ENCODE results near the gene CYB5D1. TPM values are rescaled to one million over a fixed set of nuclear protein-coding genes. Genes with fewer than 3 reads are reported as not detected.

Gene CYB5D1
- total and polyA plus RNA-seq, 8 donors = 4.9 to 10.5 (median 8.3) TPM

DNA sequence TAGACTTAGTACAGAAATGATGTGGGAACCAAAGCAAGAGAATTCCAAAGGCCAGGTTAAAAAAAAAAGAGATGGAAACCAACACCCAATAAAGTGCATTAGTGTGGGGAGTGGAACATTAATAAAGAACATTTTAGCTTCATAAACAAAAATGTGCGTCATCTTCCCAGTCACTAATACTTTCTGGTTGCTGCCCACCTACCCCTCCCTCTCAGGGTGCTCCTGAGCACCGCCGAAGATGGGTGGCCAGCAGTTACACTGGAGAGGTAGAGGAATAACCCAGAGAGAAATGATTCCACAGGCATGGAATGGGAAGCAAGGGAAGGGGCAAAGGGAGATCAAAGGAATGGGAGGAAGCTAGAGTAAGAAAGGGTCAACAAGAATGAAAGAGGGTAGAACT is 24.8 kb downstream of the CYB5D1 start:
- Histone ChIP-seq H3K9me3 (no peaks in the 10 kb centered on the region), H3K27ac (peak overlapping the region in 2 of 4 donors; percentile 94 to 97), H3K27me3 (no peaks in the 10 kb centered on the region), H3K4me1 (peaks cover 4 to 14% (median 5%) of the 10 kb centered on the region in 3 donors), H3K4me3 (no peak overlapping the region), H3K36me3 (peaks cover 0 to 8% (median 0%) of the 10 kb centered on the region in 3 donors)
- no peak for FAIRE-seq
- DNase-seq = no peak
- 77 to 80% methylated on average over 3 of the region's 3 CpGs for WGBS, 2 donors
- TF ChIP-seq CTCF (IDR thresholded peaks at IDR 0.05) = no peak
- ATAC-seq = no peak
- intact Hi-C loops (cut with DNase I) = no loop called here

DNA sequence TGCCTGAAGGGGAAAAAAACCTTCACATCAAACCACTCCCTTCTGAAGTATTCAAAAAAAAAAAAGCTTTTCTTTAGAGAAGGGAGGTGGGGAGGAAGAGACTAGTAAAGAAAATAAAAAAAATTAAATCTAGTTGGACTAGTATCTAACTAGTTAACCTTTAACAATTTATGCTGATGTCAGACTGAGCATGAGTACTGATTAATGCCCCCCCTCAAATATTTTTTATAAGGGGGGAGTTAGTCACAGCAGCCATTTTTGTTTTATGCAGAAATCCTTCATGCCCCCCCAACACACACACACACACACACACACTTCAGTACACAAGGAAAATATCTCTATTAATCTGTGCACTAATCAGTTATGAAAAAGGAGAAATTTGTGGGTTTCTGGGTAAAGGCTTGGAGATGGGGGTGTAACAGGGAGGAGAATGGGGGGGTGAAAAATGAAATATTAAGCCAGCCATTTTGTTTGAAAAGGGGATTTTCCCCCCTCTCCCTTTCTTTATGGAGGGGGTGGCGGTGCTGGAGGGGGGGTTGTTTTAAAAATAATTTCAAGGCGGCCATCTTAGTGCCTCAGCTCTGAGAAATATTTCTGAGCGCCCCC is 26.1 kb downstream of the CYB5D1 start:
- Histone ChIP-seq H3K36me3 (peaks cover 0 to 8% (median 0%) of the 10 kb centered on the region in 3 donors), H3K4me1 (peaks cover 16 to 24% (median 17%) of the 10 kb centered on the region in 3 donors), H3K9me3 (no peaks in the 10 kb centered on the region), H3K27me3 (no peaks in the 10 kb centered on the region), H3K4me3 (peak overlapping the region in 2 of 4 donors; percentile 84), H3K27ac (peak overlapping the region in 3 of 4 donors; percentile 55 to 97 (median 94))
- intact Hi-C loops (cut with DNase I) = no loop called here
- ATAC-seq (no peak), DNase-seq (no peak), FAIRE-seq (no peak)
- 7% methylated on average over 3 of the region's 3 CpGs for WGBS, 2 donors
- TF ChIP-seq CTCF (IDR thresholded peaks at IDR 0.05) = no peak

GRCh38 chr17:7884581-7885366 is 27.0 kb downstream of the CYB5D1 start:
- Histone ChIP-seq H3K27ac (peak overlapping the region; percentile 80 to 97 (median 88)), H3K4me1 (peaks cover 22 to 33% (median 24%) of the 10 kb centered on the region in 3 donors), H3K9me3 (no peaks in the 10 kb centered on the region), H3K4me3 (peak overlapping the region; percentile 77 to 84 (median 82)), H3K36me3 (peaks cover 0 to 8% (median 0%) of the 10 kb centered on the region in 3 donors), H3K27me3 (no peaks in the 10 kb centered on the region)
- FAIRE-seq = no peak
- intact Hi-C loops (cut with DNase I) = no loop called here
- WGBS, 2 donors = 0 to 4% methylated on average over 22 to 79 of the region's 100 CpGs
- peak in 1 of 4 donors; percentile 16 for ATAC-seq
- DNase-seq = peak in 3 of 6 donors; percentile 23 to 73 (median 51)
- no peak for TF ChIP-seq CTCF (IDR thresholded peaks at IDR 0.05)

- intact Hi-C loops (cut with DNase I) = no loop called here
- WGBS, 2 donors = 0 to 1% methylated on average over 35 to 64 of the region's 64 CpGs
Measured at GRCh38 chr17:7885367-7886226, 27.8 kb downstream of the CYB5D1 start.

More at GRCh38 chr17:7885367-7886226, 27.8 kb downstream of the CYB5D1 start:
- TF ChIP-seq CTCF (IDR thresholded peaks at IDR 0.05) = no peak
- Histone ChIP-seq H3K27me3 (no peaks in the 10 kb centered on the region), H3K4me3 (peak overlapping the region; percentile 77 to 84 (median 82)), H3K36me3 (peaks cover 0 to under 1% (median 0%) of the 10 kb centered on the region in 3 donors), H3K9me3 (no peaks in the 10 kb centered on the region), H3K4me1 (peaks cover 25 to 38% (median 26%) of the 10 kb centered on the region in 3 donors), H3K27ac (peak overlapping the region; percentile 80 to 97 (median 88))
- peak in 3 of 4 donors; percentile 0 to 9 (median 4) for ATAC-seq
- FAIRE-seq = no peak
- peak; percentile 49 to 84 (median 70) for DNase-seq

All from pancreas (tissue), 10 donors.